ENCODE data around the gene CCSER1. TPM values are rescaled to one million over a fixed set of nuclear protein-coding genes. Genes with fewer than 3 reads are reported as not detected.

Gene CCSER1
- total and polyA plus RNA-seq, 2 of the 8 experiments (the other 6 are each of a cell fraction or from before 2014, with no cell fraction given), result 0.26 to 0.84 TPM

DNA sequence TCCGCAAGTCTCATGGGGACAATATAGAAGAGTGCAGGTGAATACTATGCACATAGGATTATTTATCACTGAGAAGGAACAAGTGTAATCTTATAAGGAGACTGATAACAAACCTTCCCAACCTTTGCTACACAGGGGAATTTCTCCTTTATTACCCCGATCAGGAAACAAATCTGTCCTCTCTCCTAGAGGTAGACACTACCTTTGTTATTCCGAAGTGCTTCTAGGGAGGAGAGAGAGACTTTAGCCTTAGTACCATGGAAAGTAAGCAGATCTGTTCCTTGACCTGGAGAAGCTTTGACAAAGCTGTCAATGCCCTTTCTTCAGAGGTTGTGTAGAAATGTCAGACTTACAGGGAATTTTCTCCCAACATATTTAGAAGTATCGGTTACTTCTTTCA is 475.5 kb downstream of the CCSER1 start:
- Histone ChIP-seq H4K91ac (replicated peaks; ENCODE audit: insufficient read length, low read length) (no peak overlapping the region), H2BK120ac (replicated peaks; ENCODE audit: low read depth, low read length) (no peak overlapping the region), H2AK5ac (ENCODE audit: low read depth, low read length) (no peak overlapping the region), H3K4me1 (replicated peaks in 1 of 4; ENCODE audit: control insufficient read depth in 3 of 4, insufficient read depth in 4 of 4, low read length in 3 of 4) (no peaks in the 10 kb centered on the region), H3K79me1 (ENCODE audit: low read depth, low read length) (no peaks in the 10 kb centered on the region), H3K4ac (replicated peaks; ENCODE audit: insufficient read length, low read depth, low read length) (no peak overlapping the region), H3K23ac (ENCODE audit: insufficient read length) (no peak overlapping the region), H3K79me2 (ENCODE audit: control insufficient read depth in 1 of 2, insufficient read depth in 2 of 2, low read length in 2 of 2) (no peaks in the 10 kb centered on the region), H3K23me2 (ENCODE audit: low read depth, low read length) (no peaks in the 10 kb centered on the region), H2AFZ (ENCODE audit: low read length) (no peak overlapping the region; the same call in 1 of the 2 replicates), H4K20me1 (replicated peaks in 1 of 2; ENCODE audit: control insufficient read depth in 1 of 2, insufficient read depth in 2 of 2, low read length in 2 of 2) (no peaks in the 10 kb centered on the region), H3K14ac (ENCODE audit: insufficient read length) (no peak overlapping the region), H3K4me2 (ENCODE audit: insufficient read depth in 1 of 2, low read depth in 2 of 2, low read length in 2 of 2) (no peak overlapping the region), H2BK5ac (ENCODE audit: low read depth, low read length) (no peak overlapping the region), H4K5ac (ENCODE audit: insufficient read length, low read depth, low read length) (no peak overlapping the region), H3K9ac (replicated peaks in 1 of 4; ENCODE audit: extremely low read depth in 1 of 4, low read depth in 3 of 4, low read length in 3 of 4) (no peak overlapping the region), H3K18ac (ENCODE audit: extremely low read depth, low read length) (no peak overlapping the region), H3K4me3 (ENCODE audit: extremely low read depth in 1 of 4, insufficient read depth in 2 of 4, low read depth in 3 of 4, low read length in 4 of 4) (no peak overlapping the region), H4K8ac (ENCODE audit: extremely low read depth, insufficient read depth, low read length) (no peak overlapping the region), H3K27me3 (replicated peaks in 1 of 4; ENCODE audit: control insufficient read depth in 3 of 4, extremely low read depth in 1 of 4, insufficient read depth in 3 of 4, low read length in 3 of 4) (no peaks in the 10 kb centered on the region), H2BK20ac (ENCODE audit: low read length) (no peak overlapping the region), H3K27ac (ENCODE audit: low read depth, low read length) (no peak overlapping the region), H2BK12ac (ENCODE audit: low read depth, low read length) (no peak overlapping the region), H3K56ac (replicated peaks; ENCODE audit: insufficient read length, low read depth, low read length) (no peak overlapping the region), H3K9me3 (ENCODE audit: insufficient read depth in 2 of 2, low read depth in 1 of 2, low read length in 1 of 2) (no peaks in the 10 kb centered on the region), H3K36me3 (ENCODE audit: control insufficient read depth in 2 of 4, insufficient read depth in 4 of 4, low read length in 3 of 4) (no peaks in the 10 kb centered on the region), H2BK15ac (ENCODE audit: low read length) (no peak overlapping the region)
- ChIA-PET CTCF (ENCODE audit: partially characterized antibody) (interaction anchor here (1.2 kb wide), 1 partner anchor 9 kb away, joined by 3 read pairs; no protein-coding TSS in a partner anchor), POLR2A (ENCODE audit: partially characterized antibody) (no interaction called here)
- WGBS, 2 experiments (ENCODE audit: extremely low coverage in 1 of 2, insufficient coverage in 1 of 2, insufficient read length in 1 of 2, insufficient replicate concordance in 2 of 2, low coverage in 1 of 2, low lambda C conversion rate in 2 of 2, missing lambda C conversion rate in 1 of 2), result 89% methylated on average over 4 of the region's 4 CpGs; no CpG with 5 or more reads in 1 of the 2 experiments
- FAIRE-seq (peak; percentile 39), DNase-seq (ENCODE audit: low read depth in 1 of 2, low spot score in 2 of 2) (no peak)
- TF ChIP-seq TAF7 (optimal IDR thresholded peaks at IDR 0.05; ENCODE audit: borderline replicate concordance, low read depth, low read length) (no peak), EP300 (IDR thresholded peaks at IDR 0.05; ENCODE audit: borderline replicate concordance in 1 of 2, low read depth in 2 of 2, low read length in 2 of 2) (no peak), RXRA (IDR thresholded peaks at IDR 0.05; ENCODE audit: insufficient read depth, low read depth, low read length) (no peak), SP2 (IDR thresholded peaks at IDR 0.05; ENCODE audit: low read length) (no peak), SIN3A (conservative IDR thresholded peaks at IDR 0.05 in 1 of 2, IDR thresholded peaks at IDR 0.05 in 1 of 2; ENCODE audit: low read depth in 1 of 2, low read length in 2 of 2) (no peak), HDAC2 (IDR thresholded peaks at IDR 0.05; ENCODE audit: borderline replicate concordance in 1 of 2, low read depth in 2 of 2, low read length in 2 of 2) (no peak), FOSL1 (IDR thresholded peaks at IDR 0.05; ENCODE audit: insufficient read depth, low read depth, low read length) (no peak), RBBP5 (IDR thresholded peaks at IDR 0.05; ENCODE audit: borderline replicate concordance, low read depth, low read length) (no peak), PHF8 (conservative IDR thresholded peaks at IDR 0.05; ENCODE audit: low read depth, low read length) (no peak), TAF1 (IDR thresholded peaks at IDR 0.05; ENCODE audit: low read depth, low read length) (no peak), CTBP2 (IDR thresholded peaks at IDR 0.05; ENCODE audit: borderline replicate concordance, insufficient read depth, insufficient read length, low read length) (no peak), KDM1A (IDR thresholded peaks at IDR 0.05; ENCODE audit: borderline replicate concordance, low read length) (no peak), SIRT6 (IDR thresholded peaks at IDR 0.05; ENCODE audit: low read length) (no peak), TEAD4 (IDR thresholded peaks at IDR 0.05; ENCODE audit: low read depth, low read length) (no peak)
